DMS53 treated with DMSO at 0.1 percent for 48 hours (cell line): ENCODE data around the gene GAB1.

Experiments used
- DNase-seq: peaks from one replicate; lab custom pipeline; 2025; ENCODE audit not compliant: unreplicated experiment; lab: John Stamatoyannopoulos, UW

The GAB1 gene

GRCh38 chr4:143383005-143383574 lies 46.4 kb downstream of the GAB1 start:
- no peak for DNase-seq

- DNase-seq: no peak
Measured at GRCh38 chr4:143384381-143384994, 47.8 kb downstream of the GAB1 start.

- DNase-seq: no peak
Measured at GRCh38 chr4:143386812-143387211, 50.1 kb downstream of the GAB1 start.

- DNase-seq: peak; percentile 85
Measured at GRCh38 chr4:143389579-143390195, 53.0 kb downstream of the GAB1 start.

GRCh38 chr4:143390764-143391163 lies 54.1 kb downstream of the GAB1 start:
- no peak for DNase-seq

GRCh38 chr4:143391261-143391660 lies 54.6 kb downstream of the GAB1 start:
- DNase-seq: no peak

- no peak for DNase-seq
Measured at GRCh38 chr4:143391895-143392294, 55.2 kb downstream of the GAB1 start.

GRCh38 chr4:143393195-143393594 lies 56.5 kb downstream of the GAB1 start:
- no peak for DNase-seq

- no peak for DNase-seq
Measured at GRCh38 chr4:143394739-143395453, 58.2 kb downstream of the GAB1 start.

- DNase-seq: no peak
Measured at GRCh38 chr4:143396695-143397094, 60.0 kb downstream of the GAB1 start.

- DNase-seq: no peak
Measured at GRCh38 chr4:143397335-143397734, 60.7 kb downstream of the GAB1 start.

GRCh38 chr4:143397887-143398286 lies 61.2 kb downstream of the GAB1 start:
- no peak for DNase-seq

- peak; percentile 30 for DNase-seq
Measured at GRCh38 chr4:143399113-143399949, 62.7 kb downstream of the GAB1 start.

GRCh38 chr4:143400082-143400481 lies 63.4 kb downstream of the GAB1 start:
- no peak for DNase-seq

GRCh38 chr4:143402776-143403552 lies 66.3 kb downstream of the GAB1 start:
- DNase-seq: peak; percentile 1

GRCh38 chr4:143403553-143403820 lies 66.8 kb downstream of the GAB1 start:
- no peak for DNase-seq

GRCh38 chr4:143404555-143404954 lies 67.9 kb downstream of the GAB1 start:
- DNase-seq: no peak

GRCh38 chr4:143405075-143405730 lies 68.5 kb downstream of the GAB1 start:
- no peak for DNase-seq

GRCh38 chr4:143406523-143406922 lies 69.8 kb downstream of the GAB1 start:
- DNase-seq: no peak

GRCh38 chr4:143407474-143407873 lies 70.8 kb downstream of the GAB1 start:
- no peak for DNase-seq
